LoVo (cell line): ENCODE measurements around the gene GRM4.

Experiments used
- DNase-seq: peaks from one replicate; pipeline ENCODE4 v3.0.0-alpha.2; 2016; ENCODE audit warnings: low spot score

Gene GRM4

DNA sequence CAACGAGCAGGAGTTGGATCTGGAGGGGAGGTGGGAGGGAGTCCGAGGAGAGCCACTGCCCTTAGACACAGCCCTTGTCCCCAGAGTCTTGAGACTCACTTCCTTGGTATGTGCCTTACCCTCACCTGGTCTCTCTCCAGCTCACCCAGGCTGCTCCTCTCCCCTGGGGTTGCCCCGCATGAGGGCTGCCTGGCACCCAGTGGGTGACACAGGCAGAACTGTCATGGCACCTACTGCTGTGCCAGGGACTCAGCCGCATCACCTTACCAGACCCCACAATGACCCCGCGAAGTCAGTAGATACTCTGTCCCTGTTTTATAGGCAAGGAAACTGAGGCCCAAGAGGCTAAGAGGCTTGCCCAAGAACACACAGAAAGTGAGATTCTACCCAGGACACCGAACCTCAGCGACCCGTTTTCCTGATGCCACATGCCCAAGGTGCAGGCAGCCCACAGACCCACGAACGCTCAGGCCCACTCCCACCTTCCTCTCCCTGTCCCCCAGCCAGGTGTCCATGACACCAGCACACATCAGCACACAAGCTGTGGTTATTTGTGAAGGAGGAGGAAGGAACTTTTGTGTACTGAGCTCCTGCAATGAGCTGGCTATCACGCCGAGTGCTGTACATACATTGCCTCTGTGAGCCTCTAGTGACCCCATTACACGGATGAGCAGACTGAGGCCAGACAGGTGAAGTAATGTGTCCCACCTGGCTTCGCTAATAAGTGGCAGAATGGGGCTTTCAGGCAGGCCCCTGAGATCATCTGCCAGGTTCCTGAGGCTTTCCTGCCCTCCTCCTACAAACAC, 168.1 kb downstream of the GRM4 start:
- DNase-seq, result no peak

DNA sequence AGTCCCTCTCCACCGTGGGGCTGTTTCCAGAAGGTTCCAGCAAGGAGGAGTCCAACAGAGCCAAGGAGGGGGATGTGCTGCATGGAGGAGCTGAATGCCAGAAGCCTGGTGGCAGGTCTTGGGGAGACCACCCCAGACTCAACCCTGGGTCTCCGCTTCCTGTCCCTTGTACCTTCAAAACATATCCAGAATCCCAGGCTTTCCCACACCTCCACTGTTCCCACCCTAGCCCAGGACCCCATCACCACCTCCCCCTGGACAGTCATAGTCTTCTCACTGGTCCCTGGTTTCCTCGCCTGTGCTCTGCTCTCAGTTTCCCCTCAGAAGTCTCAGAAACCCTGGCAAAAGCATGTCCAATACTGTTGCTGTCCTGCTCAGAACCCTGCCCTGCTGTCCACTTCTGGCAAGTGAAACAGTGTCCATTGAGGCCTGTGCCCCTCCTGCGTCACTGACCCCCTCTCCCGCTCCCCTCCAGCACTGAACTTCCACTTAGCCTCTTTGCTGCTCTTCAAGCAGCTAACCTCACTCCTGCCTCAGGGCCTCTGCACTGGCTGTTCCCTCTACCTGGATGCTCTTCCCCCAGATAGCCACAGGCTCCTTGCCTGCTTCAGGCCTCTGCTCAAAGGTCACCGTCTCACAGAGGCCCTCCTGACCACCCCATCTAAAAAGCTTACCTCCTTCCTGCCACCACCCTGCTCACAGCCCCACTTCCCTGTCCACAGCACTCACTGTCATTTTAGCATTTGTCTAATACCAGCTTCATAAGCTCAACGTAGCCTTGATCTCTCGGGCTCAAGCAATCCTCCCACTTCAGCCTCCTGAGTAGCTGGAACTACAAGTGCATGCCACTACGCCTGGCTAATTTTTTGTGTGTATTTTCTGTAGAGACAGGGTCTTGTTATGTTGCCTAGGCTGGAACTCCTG, 169.2 kb downstream of the GRM4 start:
- no peak for DNase-seq

DNA sequence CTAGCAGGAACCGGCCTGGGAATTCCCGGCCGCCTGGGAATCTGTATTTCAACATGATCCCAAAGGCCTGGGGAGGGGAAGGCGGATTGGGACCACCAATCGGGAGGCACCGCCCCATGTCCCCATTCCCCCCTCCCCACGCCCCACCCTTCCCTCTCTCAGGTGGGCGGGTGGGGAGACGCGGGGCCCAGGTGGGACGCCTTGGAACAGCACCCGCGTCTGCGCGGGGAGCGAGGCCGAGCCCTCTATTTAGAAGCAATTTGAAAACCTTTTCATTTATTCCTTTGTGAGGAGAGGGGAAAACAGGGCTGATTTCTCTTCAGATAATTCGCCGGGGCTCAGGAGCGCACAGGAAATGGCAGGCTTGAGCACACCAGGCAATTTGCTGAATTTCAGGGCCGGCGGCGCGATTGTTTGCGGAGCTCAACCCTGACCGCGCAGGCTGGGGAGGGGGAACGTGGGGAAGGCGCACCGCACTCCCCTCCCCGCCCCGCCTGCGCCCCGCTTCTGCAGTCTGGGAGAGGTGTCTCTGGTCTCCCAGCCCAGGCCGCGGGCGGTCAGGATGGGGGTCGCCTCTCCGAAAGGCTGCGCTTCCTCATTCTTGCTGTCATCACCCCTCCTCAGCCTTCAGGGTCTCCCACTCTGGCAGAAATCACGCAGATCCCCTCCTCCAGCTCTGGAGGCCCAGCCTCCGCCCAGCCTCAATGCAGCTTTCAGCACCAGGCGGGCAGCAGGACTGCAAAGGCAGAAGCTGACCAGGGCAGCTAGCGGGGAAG, 170.0 kb downstream of the GRM4 start:
- no peak for DNase-seq

DNA sequence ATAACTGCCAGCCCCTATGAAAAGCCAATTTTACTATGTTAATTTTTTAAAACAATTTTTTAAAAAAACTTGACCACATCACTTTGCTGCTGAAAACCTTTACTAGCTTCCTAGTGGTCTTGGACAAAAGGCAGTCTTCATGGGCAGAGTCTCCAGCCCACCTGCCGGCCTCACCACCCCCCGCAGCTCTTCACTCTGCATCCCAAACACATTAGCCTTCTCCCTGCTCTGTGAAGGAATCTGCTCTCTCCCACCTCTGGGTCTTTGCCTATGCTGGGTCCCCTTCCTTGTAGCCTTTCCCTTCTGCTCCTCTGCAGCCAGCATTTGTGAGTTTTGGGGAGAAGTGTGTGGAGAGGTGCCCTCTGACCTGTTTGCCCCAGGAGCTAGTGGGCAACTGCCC, 171.4 kb downstream of the GRM4 start:
- DNase-seq, result no peak

DNA sequence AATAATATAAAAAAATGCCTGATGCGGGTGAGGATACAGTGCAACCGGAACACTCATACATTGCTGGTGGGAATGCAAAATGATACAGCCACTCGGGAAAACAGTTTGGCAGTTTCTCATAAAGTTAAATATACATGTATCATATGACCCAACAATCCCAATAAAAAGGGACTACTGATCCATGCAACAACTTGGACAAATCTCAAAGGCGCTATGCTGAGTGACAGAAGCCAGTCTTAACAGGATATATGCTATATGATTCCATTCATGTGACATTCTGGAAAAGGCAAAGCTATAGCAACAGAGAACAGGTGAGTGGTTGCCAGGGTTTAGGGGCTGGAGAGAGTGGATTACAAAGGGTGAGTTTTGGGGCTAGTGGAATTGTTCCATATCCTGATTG, 171.9 kb downstream of the GRM4 start:
- no peak for DNase-seq

DNA sequence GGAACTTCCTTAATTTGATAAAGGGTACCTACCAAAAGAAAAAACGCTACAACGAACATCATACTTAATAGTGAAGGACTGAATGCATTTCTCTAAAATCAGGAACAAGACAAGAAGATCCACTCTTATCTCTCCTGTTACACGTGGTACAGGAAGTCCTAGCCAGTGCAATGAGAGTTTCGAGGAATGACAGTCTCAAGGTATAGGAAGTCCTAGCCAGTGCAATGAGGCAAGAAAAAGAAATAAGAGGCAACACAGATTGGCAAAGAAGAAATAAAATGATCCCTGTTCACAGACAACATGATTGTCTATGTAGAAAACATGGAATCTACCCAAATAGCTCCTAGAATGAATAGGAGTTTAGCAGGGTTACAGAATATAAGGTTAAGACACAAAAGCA, 174.3 kb downstream of the GRM4 start:
- DNase-seq, result no peak
